Tibial artery (tissue), 4 donors: ENCODE results near the gene FBXO41.

Experiments used
- DNase-seq, 2 donors: peaks; one replicate each; pipeline ENCODE4 v3.0.0-alpha.2; 2019
- H3K27ac ChIP-seq, 2 donors: fragments of 200-600 bp; sonication (generic) in 1 of 2; 1 replicate in 1 of 2; 2 replicates in 1 of 2; pipeline ENCODE4 v1.5.1; 2018 to 2019; ENCODE audit warnings: mild to moderate bottlenecking in 1 of 2
- H3K27me3 ChIP-seq, 2 donors: fragments of 200-600 bp; sonication (generic) in 1 of 2; one replicate each; pipeline versions ENCODE4 v1.5.1 to v1.6.0; 2016 to 2019
- H3K36me3 ChIP-seq, 3 donors: fragments of 200-600 bp; sonication (generic) in 2 of 3; one replicate each; pipeline ENCODE4 v1.5.1; 2016 to 2019; ENCODE audit warnings: mild to moderate bottlenecking in 2 of 3
- H3K4me1 ChIP-seq, 4 donors: fragments of 200-600 bp; sonication (generic) in 2 of 4; 1 replicate in 3 of 4; 2 replicates in 1 of 4; pipeline ENCODE4 v1.5.1; 2016 to 2019
- H3K4me3 ChIP-seq, 2 donors: fragments of 200-600 bp; sonication (generic) in 1 of 2; 1 replicate in 1 of 2; 2 replicates in 1 of 2; pipeline ENCODE4 v1.5.1; 2018 to 2019; ENCODE audit warnings: mild to moderate bottlenecking in 2 of 2
- H3K9me3 ChIP-seq, 3 donors: fragments of 200-600 bp; sonication (generic) in 1 of 3; one replicate each; pipeline ENCODE4 v1.5.1; 2016 to 2019
- intact Hi-C: fragments of 100-400 bp; cut with DNase I; formaldehyde crosslinking; loops from one replicate; pipeline ENCODE4 v1.15.0; 2023; ENCODE audit warnings: low total_unique reads
- TF ChIP-seq, protein P1 (sequence below), 2 experiments: fragments of 200-600 bp in 1 of 2; fragments of 450-650 bp in 1 of 2; IDR thresholded peaks; one replicate each; pipeline ENCODE4 v1.5.1; 2017 to 2019; ENCODE audit warnings: antibody characterized with exemption in 2 of 2, mild to moderate bottlenecking in 1 of 2, moderate library complexity in 1 of 2

Gene FBXO41, protein sequence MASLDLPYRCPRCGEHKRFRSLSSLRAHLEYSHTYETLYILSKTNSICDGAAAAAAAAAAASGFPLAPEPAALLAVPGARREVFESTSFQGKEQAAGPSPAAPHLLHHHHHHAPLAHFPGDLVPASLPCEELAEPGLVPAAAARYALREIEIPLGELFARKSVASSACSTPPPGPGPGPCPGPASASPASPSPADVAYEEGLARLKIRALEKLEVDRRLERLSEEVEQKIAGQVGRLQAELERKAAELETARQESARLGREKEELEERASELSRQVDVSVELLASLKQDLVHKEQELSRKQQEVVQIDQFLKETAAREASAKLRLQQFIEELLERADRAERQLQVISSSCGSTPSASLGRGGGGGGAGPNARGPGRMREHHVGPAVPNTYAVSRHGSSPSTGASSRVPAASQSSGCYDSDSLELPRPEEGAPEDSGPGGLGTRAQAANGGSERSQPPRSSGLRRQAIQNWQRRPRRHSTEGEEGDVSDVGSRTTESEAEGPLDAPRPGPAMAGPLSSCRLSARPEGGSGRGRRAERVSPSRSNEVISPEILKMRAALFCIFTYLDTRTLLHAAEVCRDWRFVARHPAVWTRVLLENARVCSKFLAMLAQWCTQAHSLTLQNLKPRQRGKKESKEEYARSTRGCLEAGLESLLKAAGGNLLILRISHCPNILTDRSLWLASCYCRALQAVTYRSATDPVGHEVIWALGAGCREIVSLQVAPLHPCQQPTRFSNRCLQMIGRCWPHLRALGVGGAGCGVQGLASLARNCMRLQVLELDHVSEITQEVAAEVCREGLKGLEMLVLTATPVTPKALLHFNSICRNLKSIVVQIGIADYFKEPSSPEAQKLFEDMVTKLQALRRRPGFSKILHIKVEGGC

DNA sequence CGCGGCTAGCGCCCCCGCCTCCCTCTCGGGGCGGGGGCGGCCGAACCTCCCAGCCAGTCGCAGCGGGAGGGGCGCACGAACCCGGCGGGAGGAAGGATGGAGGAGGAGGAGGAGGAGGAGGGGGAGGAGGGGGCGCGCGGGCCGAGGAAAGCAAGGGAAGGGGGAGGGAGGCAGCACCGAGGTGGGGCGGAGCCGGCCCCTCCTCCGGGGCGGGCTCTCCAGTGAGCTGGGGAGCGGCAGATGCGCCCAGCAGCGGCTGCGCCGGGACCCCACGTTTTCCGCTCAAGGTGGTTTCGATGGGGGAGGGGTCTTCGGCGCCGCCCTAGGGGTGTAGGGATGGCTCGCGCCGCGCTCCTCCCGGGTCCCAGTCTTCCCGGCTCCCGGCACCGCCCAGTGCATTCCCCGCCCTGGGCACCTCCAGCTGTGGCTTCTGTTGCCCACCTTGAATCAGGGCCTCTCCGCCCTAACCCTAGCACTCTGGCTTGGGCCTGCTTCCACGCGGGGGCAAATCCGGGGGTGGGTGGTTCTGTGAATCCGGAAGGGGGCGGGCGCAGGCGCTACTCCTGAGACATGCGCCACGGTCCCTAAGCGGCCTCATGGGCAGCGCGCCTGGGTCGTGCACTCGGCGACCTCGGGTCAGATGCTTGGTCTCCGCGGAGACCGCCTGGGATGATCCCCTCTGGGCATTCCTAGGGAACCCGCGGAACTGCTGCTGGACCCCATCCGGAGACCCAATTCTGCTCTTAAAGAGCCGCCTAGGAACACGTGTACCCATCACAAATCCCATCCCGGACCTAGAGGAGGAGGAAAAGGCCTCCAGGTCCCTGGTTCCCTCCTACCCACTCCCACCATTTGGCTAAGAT, at the start of gene FBXO41:
Gene FBXO41, minus strand, starts transcription at position 183 of the 863 bp plus-strand sequence. CDS start 14,848 bp downstream, outside the sequence.
- Histone ChIP-seq H3K9me3 (no peaks in the 10 kb centered on the region), H3K4me1 (peaks cover 0 to 19% (median 17%) of the 10 kb centered on the region in 4 donors), H3K27ac (no peak within 1 kb of the TSS), H3K27me3 (peaks cover 0 to 55% of the 10 kb centered on the region in 2 donors), H3K4me3 (peak within 1 kb of the TSS; percentile 49 to 60), H3K36me3 (no peaks in the 10 kb centered on the region)
- no peak for DNase-seq
- intact Hi-C loops: no loop called here
- TF ChIP-seq, protein P1, sequence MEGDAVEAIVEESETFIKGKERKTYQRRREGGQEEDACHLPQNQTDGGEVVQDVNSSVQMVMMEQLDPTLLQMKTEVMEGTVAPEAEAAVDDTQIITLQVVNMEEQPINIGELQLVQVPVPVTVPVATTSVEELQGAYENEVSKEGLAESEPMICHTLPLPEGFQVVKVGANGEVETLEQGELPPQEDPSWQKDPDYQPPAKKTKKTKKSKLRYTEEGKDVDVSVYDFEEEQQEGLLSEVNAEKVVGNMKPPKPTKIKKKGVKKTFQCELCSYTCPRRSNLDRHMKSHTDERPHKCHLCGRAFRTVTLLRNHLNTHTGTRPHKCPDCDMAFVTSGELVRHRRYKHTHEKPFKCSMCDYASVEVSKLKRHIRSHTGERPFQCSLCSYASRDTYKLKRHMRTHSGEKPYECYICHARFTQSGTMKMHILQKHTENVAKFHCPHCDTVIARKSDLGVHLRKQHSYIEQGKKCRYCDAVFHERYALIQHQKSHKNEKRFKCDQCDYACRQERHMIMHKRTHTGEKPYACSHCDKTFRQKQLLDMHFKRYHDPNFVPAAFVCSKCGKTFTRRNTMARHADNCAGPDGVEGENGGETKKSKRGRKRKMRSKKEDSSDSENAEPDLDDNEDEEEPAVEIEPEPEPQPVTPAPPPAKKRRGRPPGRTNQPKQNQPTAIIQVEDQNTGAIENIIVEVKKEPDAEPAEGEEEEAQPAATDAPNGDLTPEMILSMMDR (IDR thresholded peaks at IDR 0.05): no peak

DNA sequence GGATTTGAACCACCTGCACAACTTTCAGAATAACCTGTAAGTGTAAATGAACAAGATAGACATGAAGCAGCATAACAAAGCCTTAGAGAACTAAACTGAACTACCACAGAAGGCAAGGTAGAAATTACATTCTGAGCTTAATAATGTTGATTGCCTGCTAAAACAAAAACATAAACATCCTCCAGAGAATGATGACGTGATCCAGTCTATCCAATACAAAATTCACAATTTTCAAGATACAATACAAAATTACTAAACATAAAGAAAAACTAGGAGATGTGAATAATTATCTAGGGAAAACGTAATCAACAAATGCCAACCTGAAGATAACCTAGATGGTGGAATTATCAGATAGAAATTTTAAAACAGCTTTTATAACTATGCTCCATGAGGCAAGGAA, 49.8 kb upstream of the FBXO41 start:
- TF ChIP-seq, protein P1 (IDR thresholded peaks at IDR 0.05): no peak
- intact Hi-C loops: no loop called here
- H3K4me3 ChIP-seq: no peak overlapping the region

DNA sequence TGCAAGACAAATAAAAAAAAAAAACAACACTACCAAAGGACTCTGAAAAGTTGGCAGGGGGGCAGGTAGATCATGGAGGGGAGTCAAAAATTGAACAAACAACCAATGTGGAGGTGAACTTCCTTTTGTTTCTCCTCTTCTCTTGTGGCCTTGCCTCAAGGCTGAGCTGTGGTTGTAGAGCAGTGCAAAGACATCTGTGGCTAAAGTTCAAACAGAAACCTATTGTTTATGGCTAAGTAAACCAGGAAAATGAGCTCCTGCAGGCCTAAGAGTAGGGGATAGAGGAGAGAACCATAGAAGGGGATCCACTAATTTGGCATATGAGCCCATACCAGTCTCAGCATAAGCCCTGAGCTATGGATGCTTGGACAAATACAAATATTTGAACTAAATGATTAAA, 49.3 kb upstream of the FBXO41 start:
- no peak overlapping the region for H3K27ac ChIP-seq
- intact Hi-C loops: no loop called here
- DNase-seq: no peak
- no peaks in the 10 kb centered on the region for H3K27me3 ChIP-seq
- H3K4me3 ChIP-seq: no peak overlapping the region
- peaks cover 3 to 6% (median 5%) of the 10 kb centered on the region in 3 donors for H3K9me3 ChIP-seq
- TF ChIP-seq, protein P1 (IDR thresholded peaks at IDR 0.05): no peak
- H3K4me1 ChIP-seq: no peaks in the 10 kb centered on the region
- no peaks in the 10 kb centered on the region for H3K36me3 ChIP-seq

More for the DNA sequence above, 49.8 kb upstream of the FBXO41 start:
- Histone ChIP-seq H3K9me3 (peaks cover 3 to 6% (median 5%) of the 10 kb centered on the region in 3 donors), H3K4me1 (no peaks in the 10 kb centered on the region), H3K36me3 (no peaks in the 10 kb centered on the region), H3K27ac (no peak overlapping the region), H3K27me3 (no peaks in the 10 kb centered on the region)
- DNase-seq: no peak

DNA sequence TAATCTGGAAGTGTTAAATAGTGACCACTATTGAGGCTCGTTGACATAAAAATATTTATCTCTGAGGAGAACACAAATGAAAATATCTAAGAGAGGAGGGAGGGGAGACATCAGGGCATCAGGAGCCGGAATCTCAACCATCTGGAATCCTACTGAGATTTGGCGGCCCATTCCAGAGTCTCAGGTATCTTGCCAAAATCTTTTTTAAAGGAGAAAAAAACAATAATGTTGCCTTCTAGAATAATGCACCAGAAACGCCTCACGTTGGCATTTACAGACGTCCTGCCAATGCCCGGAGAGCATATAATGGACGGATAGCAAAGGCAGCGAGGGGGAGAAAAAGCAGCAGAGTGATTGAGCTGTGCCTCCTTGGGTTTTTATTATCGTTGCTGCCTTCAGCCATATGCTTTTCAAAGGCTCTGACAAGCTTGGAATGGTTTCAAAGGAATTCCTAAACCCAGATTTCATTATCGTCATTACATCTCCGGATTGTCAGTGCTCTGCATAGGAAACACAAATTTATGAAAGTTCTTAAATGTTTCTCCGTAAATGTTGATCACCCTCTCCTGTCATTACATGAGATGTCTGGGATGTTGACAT, 39.9 kb upstream of the FBXO41 start:
- intact Hi-C loops: no loop called here
- no peaks in the 10 kb centered on the region for H3K4me1 ChIP-seq
- no peak overlapping the region for H3K27ac ChIP-seq
- TF ChIP-seq, protein P1 (IDR thresholded peaks at IDR 0.05): no peak
- no peak for DNase-seq
- no peaks in the 10 kb centered on the region for H3K9me3 ChIP-seq
- H3K27me3 ChIP-seq: peaks cover 0 to 11% of the 10 kb centered on the region in 2 donors
- no peak overlapping the region for H3K4me3 ChIP-seq
- H3K36me3 ChIP-seq: no peaks in the 10 kb centered on the region

DNA sequence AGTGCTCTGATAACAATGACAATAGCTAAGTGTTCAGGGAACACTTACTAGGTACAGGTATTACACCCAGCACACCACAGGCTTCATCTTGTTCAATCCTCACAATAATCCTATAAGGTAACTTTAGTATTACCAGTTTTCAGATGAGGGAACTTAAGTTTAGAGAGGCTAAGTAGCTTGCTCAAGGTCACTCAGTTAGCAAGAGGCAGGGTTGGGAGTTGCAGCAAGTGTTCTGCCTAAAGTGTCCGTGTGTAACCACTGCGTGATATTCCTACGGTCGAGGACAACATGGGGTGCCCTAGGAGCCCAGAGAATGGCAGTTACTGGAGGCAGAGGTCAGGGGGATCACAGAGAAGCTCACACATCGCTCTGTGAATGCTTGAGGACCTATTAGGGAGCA, 39.3 kb upstream of the FBXO41 start:
- H3K4me1 ChIP-seq: no peaks in the 10 kb centered on the region
- intact Hi-C loops: no loop called here

More for the DNA sequence above, 39.3 kb upstream of the FBXO41 start:
- Histone ChIP-seq H3K36me3 (no peaks in the 10 kb centered on the region), H3K27me3 (peaks cover 0 to 15% of the 10 kb centered on the region in 2 donors), H3K4me3 (no peak overlapping the region), H3K9me3 (no peaks in the 10 kb centered on the region), H3K27ac (no peak overlapping the region)
- TF ChIP-seq, protein P1 (IDR thresholded peaks at IDR 0.05): no peak
- no peak for DNase-seq
